Measurements from ENCODE around the gene SEMA4D. TPM values are rescaled to one million over a fixed set of nuclear protein-coding genes. Genes with fewer than 3 reads are reported as not detected.

Gene SEMA4D
- total and polyA plus RNA-seq, 4 donors: 1.4 to 26.2 (median 13.5) TPM

- no peak overlapping the region for H3K4me3 ChIP-seq (ENCODE audit: low read length in 2 of 2)
- H3K4me1 ChIP-seq (ENCODE audit: control insufficient read depth in 1 of 2, insufficient read depth in 2 of 2, low read length in 2 of 2): no peaks in the 10 kb centered on the region
- no peaks in the 10 kb centered on the region for H3K9me3 ChIP-seq (ENCODE audit: control insufficient read depth, low read length)
- no peaks in the 10 kb centered on the region for H3K27me3 ChIP-seq (ENCODE audit: control insufficient read depth in 1 of 2, insufficient read depth in 2 of 2, low read length in 1 of 2)
- intact Hi-C loops (cut with DNase I): no loop called here
- WGBS, 2 donors: 59 to 71% methylated on average over 6 of the region's 6 CpGs
- ATAC-seq (ENCODE audit: low FRiP score) (no peak), DNase-seq (no peak)
- no peak overlapping the region for H3K27ac ChIP-seq (ENCODE audit: low read depth in 1 of 2, low read length in 2 of 2)
- H3K36me3 ChIP-seq (ENCODE audit: control insufficient read depth in 1 of 2, insufficient read depth in 2 of 2, low read length in 1 of 2): no peaks in the 10 kb centered on the region
These were observed 17.0 kb upstream of the SEMA4D start for GRCh38 chr9:89514956-89515355.

GRCh38 chr9:89514337-89514736 is 16.4 kb upstream of the SEMA4D start:
- intact Hi-C loops (cut with DNase I): no loop called here
- no peaks in the 10 kb centered on the region for H3K27me3 ChIP-seq (ENCODE audit: control insufficient read depth in 1 of 2, insufficient read depth in 2 of 2, low read length in 1 of 2)
- WGBS, 2 donors: 70 to 71% methylated on average over 5 of the region's 5 CpGs

GRCh38 chr9:89513837-89514236 is 15.9 kb upstream of the SEMA4D start:
- 76 to 86% methylated on average over 3 of the region's 3 CpGs for WGBS, 2 donors

More at GRCh38 chr9:89514337-89514736, 16.4 kb upstream of the SEMA4D start:
- Histone ChIP-seq H3K4me1 (ENCODE audit: control insufficient read depth in 1 of 2, insufficient read depth in 2 of 2, low read length in 2 of 2) (no peaks in the 10 kb centered on the region), H3K4me3 (ENCODE audit: low read length in 2 of 2) (no peak overlapping the region), H3K27ac (ENCODE audit: low read depth in 1 of 2, low read length in 2 of 2) (no peak overlapping the region), H3K36me3 (ENCODE audit: control insufficient read depth in 1 of 2, insufficient read depth in 2 of 2, low read length in 1 of 2) (no peaks in the 10 kb centered on the region), H3K9me3 (ENCODE audit: control insufficient read depth, low read length) (no peaks in the 10 kb centered on the region)
- ATAC-seq (ENCODE audit: low FRiP score) (no peak), DNase-seq (no peak)

GRCh38 chr9:89512382-89512781 is 14.5 kb upstream of the SEMA4D start:
- Histone ChIP-seq H3K27me3 (ENCODE audit: control insufficient read depth in 1 of 2, insufficient read depth in 2 of 2, low read length in 1 of 2) (no peaks in the 10 kb centered on the region), H3K4me3 (ENCODE audit: low read length in 2 of 2) (no peak overlapping the region), H3K9me3 (ENCODE audit: control insufficient read depth, low read length) (no peaks in the 10 kb centered on the region), H3K4me1 (ENCODE audit: control insufficient read depth in 1 of 2, insufficient read depth in 2 of 2, low read length in 2 of 2) (no peaks in the 10 kb centered on the region), H3K27ac (ENCODE audit: low read depth in 1 of 2, low read length in 2 of 2) (no peak overlapping the region), H3K36me3 (ENCODE audit: control insufficient read depth in 1 of 2, insufficient read depth in 2 of 2, low read length in 1 of 2) (no peaks in the 10 kb centered on the region)
- no peak for ATAC-seq (ENCODE audit: low FRiP score)
- intact Hi-C loops (cut with DNase I): no loop called here
- DNase-seq: no peak
- WGBS, 2 donors: 77 to 78% methylated on average over 7 of the region's 7 CpGs

More at GRCh38 chr9:89513837-89514236, 15.9 kb upstream of the SEMA4D start:
- Histone ChIP-seq H3K27me3 (ENCODE audit: control insufficient read depth in 1 of 2, insufficient read depth in 2 of 2, low read length in 1 of 2) (no peaks in the 10 kb centered on the region), H3K4me3 (ENCODE audit: low read length in 2 of 2) (no peak overlapping the region), H3K9me3 (ENCODE audit: control insufficient read depth, low read length) (no peaks in the 10 kb centered on the region), H3K27ac (ENCODE audit: low read depth in 1 of 2, low read length in 2 of 2) (no peak overlapping the region), H3K4me1 (ENCODE audit: control insufficient read depth in 1 of 2, insufficient read depth in 2 of 2, low read length in 2 of 2) (no peaks in the 10 kb centered on the region), H3K36me3 (ENCODE audit: control insufficient read depth in 1 of 2, insufficient read depth in 2 of 2, low read length in 1 of 2) (no peaks in the 10 kb centered on the region)
- DNase-seq (no peak), ATAC-seq (ENCODE audit: low FRiP score) (no peak)
- intact Hi-C loops (cut with DNase I): no loop called here

- ATAC-seq (ENCODE audit: low FRiP score): no peak
These were observed 11.2 kb upstream of the SEMA4D start for GRCh38 chr9:89508951-89509615.

GRCh38 chr9:89505911-89506310 is 8.0 kb upstream of the SEMA4D start:
- no peak overlapping the region for H3K27ac ChIP-seq (ENCODE audit: low read depth in 1 of 2, low read length in 2 of 2)
- intact Hi-C loops (cut with DNase I): no loop called here
- H3K4me3 ChIP-seq (ENCODE audit: low read length in 2 of 2): no peak overlapping the region
- no peaks in the 10 kb centered on the region for H3K27me3 ChIP-seq (ENCODE audit: control insufficient read depth in 1 of 2, insufficient read depth in 2 of 2, low read length in 1 of 2)
- WGBS, 2 donors: 52 to 56% methylated on average over 6 of the region's 6 CpGs
- H3K4me1 ChIP-seq (ENCODE audit: control insufficient read depth in 1 of 2, insufficient read depth in 2 of 2, low read length in 2 of 2): no peaks in the 10 kb centered on the region
- H3K36me3 ChIP-seq (ENCODE audit: control insufficient read depth in 1 of 2, insufficient read depth in 2 of 2, low read length in 1 of 2): no peaks in the 10 kb centered on the region
- ATAC-seq (ENCODE audit: low FRiP score): no peak
- DNase-seq: no peak
- H3K9me3 ChIP-seq (ENCODE audit: control insufficient read depth, low read length): no peaks in the 10 kb centered on the region

More at GRCh38 chr9:89508951-89509615, 11.2 kb upstream of the SEMA4D start:
- Histone ChIP-seq H3K9me3 (ENCODE audit: control insufficient read depth, low read length) (no peaks in the 10 kb centered on the region), H3K4me3 (ENCODE audit: low read length in 2 of 2) (no peak overlapping the region), H3K27ac (ENCODE audit: low read depth in 1 of 2, low read length in 2 of 2) (no peak overlapping the region), H3K36me3 (ENCODE audit: control insufficient read depth in 1 of 2, insufficient read depth in 2 of 2, low read length in 1 of 2) (no peaks in the 10 kb centered on the region), H3K4me1 (ENCODE audit: control insufficient read depth in 1 of 2, insufficient read depth in 2 of 2, low read length in 2 of 2) (no peaks in the 10 kb centered on the region), H3K27me3 (ENCODE audit: control insufficient read depth in 1 of 2, insufficient read depth in 2 of 2, low read length in 1 of 2) (no peaks in the 10 kb centered on the region)
- intact Hi-C loops (cut with DNase I): no loop called here
- no peak for DNase-seq
- 81 to 83% methylated on average over 7 of the region's 7 CpGs for WGBS, 2 donors

- Histone ChIP-seq H3K27ac (ENCODE audit: low read depth in 1 of 2, low read length in 2 of 2) (no peak overlapping the region), H3K27me3 (ENCODE audit: control insufficient read depth in 1 of 2, insufficient read depth in 2 of 2, low read length in 1 of 2) (no peaks in the 10 kb centered on the region), H3K9me3 (ENCODE audit: control insufficient read depth, low read length) (no peaks in the 10 kb centered on the region), H3K4me1 (ENCODE audit: control insufficient read depth in 1 of 2, insufficient read depth in 2 of 2, low read length in 2 of 2) (no peaks in the 10 kb centered on the region), H3K36me3 (ENCODE audit: control insufficient read depth in 1 of 2, insufficient read depth in 2 of 2, low read length in 1 of 2) (no peaks in the 10 kb centered on the region), H3K4me3 (ENCODE audit: low read length in 2 of 2) (no peak overlapping the region)
- intact Hi-C loops (cut with DNase I): no loop called here
- ATAC-seq (ENCODE audit: low FRiP score) (no peak), DNase-seq (no peak)
These were observed 7.1 kb upstream of the SEMA4D start for GRCh38 chr9:89505048-89505447.

- no peaks in the 10 kb centered on the region for H3K36me3 ChIP-seq (ENCODE audit: control insufficient read depth in 1 of 2, insufficient read depth in 2 of 2, low read length in 1 of 2)
- WGBS, 2 donors: 52 to 55% methylated on average over 5 of the region's 5 CpGs
- intact Hi-C loops (cut with DNase I): no loop called here
These were observed 4.8 kb upstream of the SEMA4D start for GRCh38 chr9:89502671-89503070.

GRCh38 chr9:89502038-89502601 is 4.2 kb upstream of the SEMA4D start:
- H3K36me3 ChIP-seq (ENCODE audit: control insufficient read depth in 1 of 2, insufficient read depth in 2 of 2, low read length in 1 of 2): no peaks in the 10 kb centered on the region
- ATAC-seq (ENCODE audit: low FRiP score): no peak
- WGBS, 2 donors: 78 to 83% methylated on average over 6 of the region's 6 CpGs
- no peaks in the 10 kb centered on the region for H3K9me3 ChIP-seq (ENCODE audit: control insufficient read depth, low read length)
- H3K4me3 ChIP-seq (ENCODE audit: low read length in 2 of 2): no peak overlapping the region
- intact Hi-C loops (cut with DNase I): no loop called here
- no peak for DNase-seq
- no peaks in the 10 kb centered on the region for H3K27me3 ChIP-seq (ENCODE audit: control insufficient read depth in 1 of 2, insufficient read depth in 2 of 2, low read length in 1 of 2)
- no peaks in the 10 kb centered on the region for H3K4me1 ChIP-seq (ENCODE audit: control insufficient read depth in 1 of 2, insufficient read depth in 2 of 2, low read length in 2 of 2)
- no peak overlapping the region for H3K27ac ChIP-seq (ENCODE audit: low read depth in 1 of 2, low read length in 2 of 2)

More at GRCh38 chr9:89502671-89503070, 4.8 kb upstream of the SEMA4D start:
- ATAC-seq (ENCODE audit: low FRiP score) (no peak), DNase-seq (no peak)
- H3K27ac ChIP-seq (ENCODE audit: low read depth in 1 of 2, low read length in 2 of 2): no peak overlapping the region
- no peaks in the 10 kb centered on the region for H3K4me1 ChIP-seq (ENCODE audit: control insufficient read depth in 1 of 2, insufficient read depth in 2 of 2, low read length in 2 of 2)
- H3K9me3 ChIP-seq (ENCODE audit: control insufficient read depth, low read length): no peaks in the 10 kb centered on the region
- H3K4me3 ChIP-seq (ENCODE audit: low read length in 2 of 2): no peak overlapping the region
- no peaks in the 10 kb centered on the region for H3K27me3 ChIP-seq (ENCODE audit: control insufficient read depth in 1 of 2, insufficient read depth in 2 of 2, low read length in 1 of 2)

All from aorta (tissue), 5 donors.